ENCODE results near the gene CHD2.

CHD2 gene

GRCh38 chr15:93019090-93019489 is 119.0 kb downstream of the CHD2 start:
- Histone ChIP-seq H3K9ac (ENCODE audit: low read length in 2 of 2) (no peak overlapping the region), H3K27ac (ENCODE audit: low read length) (no peak overlapping the region), H3K4me3 (ENCODE audit: low read length in 2 of 2) (no peak overlapping the region), H3K9me3 (ENCODE audit: control insufficient read depth in 2 of 2, low read length in 2 of 2) (no peaks in the 10 kb centered on the region), H3K36me3 (ENCODE audit: control insufficient read depth in 2 of 2, insufficient read depth in 2 of 2, low read length in 2 of 2) (peaks cover 60 to 65% of the 10 kb centered on the region in 2 donors), H3K27me3 (ENCODE audit: control insufficient read depth in 1 of 2, insufficient read depth in 2 of 2, low read length in 2 of 2) (no peaks in the 10 kb centered on the region), H3K4me1 (ENCODE audit: control insufficient read depth, insufficient read depth, low read length) (peaks cover 5% of the 10 kb centered on the region)

DNA sequence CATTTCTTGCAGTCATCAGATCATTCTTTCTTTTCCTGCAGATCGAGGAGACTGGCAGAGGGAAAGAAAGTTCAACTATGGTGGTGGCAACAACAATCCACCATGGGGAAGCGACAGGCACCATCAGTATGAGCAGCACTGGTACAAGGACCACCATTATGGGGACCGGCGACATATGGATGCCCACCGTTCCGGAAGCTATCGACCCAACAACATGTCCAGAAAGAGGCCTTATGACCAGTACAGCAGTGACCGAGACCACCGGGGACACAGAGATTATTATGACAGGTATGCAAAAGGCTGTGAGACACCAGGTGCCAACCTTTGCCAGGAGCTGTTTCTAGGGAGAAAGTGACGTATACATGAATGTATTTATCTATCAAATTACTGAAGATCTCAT is 119.8 kb downstream of the CHD2 start:
- Histone ChIP-seq H3K27me3 (ENCODE audit: control insufficient read depth in 1 of 2, insufficient read depth in 2 of 2, low read length in 2 of 2) (no peaks in the 10 kb centered on the region), H3K9me3 (ENCODE audit: control insufficient read depth in 2 of 2, low read length in 2 of 2) (no peaks in the 10 kb centered on the region), H3K4me3 (ENCODE audit: low read length in 2 of 2) (no peak overlapping the region), H3K27ac (ENCODE audit: low read length) (no peak overlapping the region), H3K4me1 (ENCODE audit: control insufficient read depth, insufficient read depth, low read length) (peaks cover 5% of the 10 kb centered on the region), H3K9ac (ENCODE audit: low read length in 2 of 2) (no peak overlapping the region), H3K36me3 (ENCODE audit: control insufficient read depth in 2 of 2, insufficient read depth in 2 of 2, low read length in 2 of 2) (peaks cover 61 to 65% of the 10 kb centered on the region in 2 donors)

DNA sequence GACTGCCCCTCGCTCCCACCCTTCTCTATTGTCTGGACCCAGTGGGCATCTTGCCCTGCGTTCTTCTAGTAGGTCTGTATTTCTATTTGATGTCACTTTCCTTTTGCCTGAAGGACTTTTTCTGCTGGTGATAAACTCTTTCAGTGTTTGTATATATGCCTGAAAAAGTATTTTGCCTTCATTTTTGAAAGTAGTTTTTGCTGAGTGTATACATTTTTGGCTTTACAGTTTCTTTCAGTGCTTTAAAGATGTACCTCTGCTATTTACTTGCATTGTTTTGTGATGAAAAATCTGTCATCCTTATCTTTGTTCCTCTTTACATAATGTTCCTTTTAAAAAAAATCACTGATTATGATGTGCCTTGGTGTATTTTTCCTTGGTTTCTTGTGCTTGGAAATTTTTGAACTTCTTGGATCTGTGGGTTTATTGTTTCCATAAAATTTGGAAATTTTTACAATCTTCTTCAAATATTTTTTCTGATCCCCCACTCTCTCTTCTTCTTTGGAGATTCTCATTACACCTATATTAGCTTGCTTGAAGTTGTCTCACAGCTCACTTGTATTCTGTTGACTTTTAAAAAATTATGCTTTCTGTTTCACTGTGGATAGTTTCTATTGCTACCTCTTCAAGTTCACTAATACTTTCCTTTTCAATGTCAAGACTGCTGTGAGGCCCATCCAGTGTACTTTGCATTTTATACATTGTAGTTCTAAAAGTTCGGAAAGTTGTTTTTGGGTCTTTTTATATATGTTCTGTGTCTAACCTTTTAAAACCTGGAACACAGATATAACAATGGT is 121.0 kb downstream of the CHD2 start:
- peaks cover 7% of the 10 kb centered on the region for H3K4me1 ChIP-seq (ENCODE audit: control insufficient read depth, insufficient read depth, low read length)
- no peak overlapping the region for H3K9ac ChIP-seq (ENCODE audit: low read length in 2 of 2)
- peaks cover 61 to 62% of the 10 kb centered on the region in 2 donors for H3K36me3 ChIP-seq (ENCODE audit: control insufficient read depth in 2 of 2, insufficient read depth in 2 of 2, low read length in 2 of 2)
- no peak overlapping the region for H3K4me3 ChIP-seq (ENCODE audit: low read length in 2 of 2)
- H3K27ac ChIP-seq (ENCODE audit: low read length): no peak overlapping the region
- H3K27me3 ChIP-seq (ENCODE audit: control insufficient read depth in 1 of 2, insufficient read depth in 2 of 2, low read length in 2 of 2): no peaks in the 10 kb centered on the region
- H3K9me3 ChIP-seq (ENCODE audit: control insufficient read depth in 2 of 2, low read length in 2 of 2): no peaks in the 10 kb centered on the region

DNA sequence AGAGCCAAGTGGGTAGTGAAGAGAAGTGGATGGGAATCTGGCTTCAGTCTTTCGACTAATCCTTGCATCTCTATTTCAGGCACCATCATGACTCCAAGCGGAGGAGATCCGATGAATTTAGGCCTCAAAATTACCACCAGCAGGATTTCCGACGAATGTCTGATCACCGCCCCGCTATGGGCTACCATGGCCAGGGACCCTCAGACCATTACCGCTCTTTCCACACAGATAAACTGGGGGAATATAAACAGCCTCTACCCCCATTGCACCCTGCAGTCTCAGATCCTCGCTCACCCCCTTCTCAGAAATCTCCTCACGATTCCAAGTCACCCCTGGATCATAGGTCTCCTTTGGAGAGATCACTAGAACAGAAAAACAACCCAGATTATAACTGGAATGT is 124.2 kb downstream of the CHD2 start:
- no peak overlapping the region for H3K27ac ChIP-seq (ENCODE audit: low read length)

DNA sequence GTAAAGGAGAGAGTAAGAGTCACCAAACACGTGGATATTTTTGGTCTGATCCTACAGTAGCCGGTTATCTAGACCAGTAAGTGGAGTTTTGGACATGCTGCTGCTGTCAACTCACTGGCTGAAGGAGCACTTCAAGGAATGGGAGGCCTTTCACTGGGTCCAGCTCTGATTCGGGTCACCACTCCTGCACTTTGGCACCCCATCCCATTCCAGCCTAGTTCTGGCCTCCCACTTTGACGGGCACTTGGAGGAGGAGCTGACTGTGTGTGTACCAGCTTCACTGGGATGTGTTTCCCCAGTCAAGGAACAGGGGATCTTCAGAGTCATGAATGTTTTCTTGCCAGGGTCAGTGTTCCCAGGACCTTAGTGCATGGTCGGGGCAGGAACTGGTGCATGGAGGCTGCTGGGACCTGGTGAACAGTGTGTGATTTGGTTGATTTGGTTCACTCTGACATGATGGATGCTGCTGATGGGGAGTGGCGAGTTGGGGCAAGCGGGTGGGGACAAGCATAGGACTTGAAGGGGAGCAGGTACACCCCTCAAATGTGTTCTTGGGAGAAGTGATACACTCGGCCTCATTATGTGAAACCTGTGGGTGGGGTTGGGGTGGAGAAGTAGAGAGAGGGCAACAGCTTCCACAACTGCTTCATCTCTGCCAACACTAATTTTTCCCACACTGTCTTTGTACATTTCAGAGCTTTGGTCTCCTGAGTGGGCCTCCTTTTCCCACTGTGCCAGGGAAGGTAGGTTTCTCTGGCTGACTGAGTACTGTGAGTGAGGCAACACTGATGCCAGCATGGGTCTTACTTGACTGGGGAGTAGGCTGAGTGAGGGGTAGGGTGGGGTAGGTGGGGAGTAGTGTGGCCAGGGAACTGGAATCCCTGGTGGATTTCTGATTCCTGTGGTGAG is 124.8 kb downstream of the CHD2 start:
- Histone ChIP-seq H3K4me3 (ENCODE audit: low read length in 2 of 2) (no peak overlapping the region), H3K36me3 (ENCODE audit: control insufficient read depth in 2 of 2, insufficient read depth in 2 of 2, low read length in 2 of 2) (peaks cover 41 to 48% of the 10 kb centered on the region in 2 donors), H3K27me3 (ENCODE audit: control insufficient read depth in 1 of 2, insufficient read depth in 2 of 2, low read length in 2 of 2) (no peaks in the 10 kb centered on the region), H3K4me1 (ENCODE audit: control insufficient read depth, insufficient read depth, low read length) (peaks cover 44% of the 10 kb centered on the region), H3K9me3 (ENCODE audit: control insufficient read depth in 2 of 2, low read length in 2 of 2) (no peaks in the 10 kb centered on the region), H3K27ac (ENCODE audit: low read length) (no peak overlapping the region), H3K9ac (ENCODE audit: low read length in 2 of 2) (peak overlapping the region in 1 of 2 donors; percentile 21)

More for the DNA sequence above, 124.2 kb downstream of the CHD2 start:
- Histone ChIP-seq H3K4me1 (ENCODE audit: control insufficient read depth, insufficient read depth, low read length) (peaks cover 37% of the 10 kb centered on the region), H3K27me3 (ENCODE audit: control insufficient read depth in 1 of 2, insufficient read depth in 2 of 2, low read length in 2 of 2) (no peaks in the 10 kb centered on the region), H3K9me3 (ENCODE audit: control insufficient read depth in 2 of 2, low read length in 2 of 2) (no peaks in the 10 kb centered on the region), H3K36me3 (ENCODE audit: control insufficient read depth in 2 of 2, insufficient read depth in 2 of 2, low read length in 2 of 2) (peaks cover 43 to 54% of the 10 kb centered on the region in 2 donors), H3K9ac (ENCODE audit: low read length in 2 of 2) (no peak overlapping the region), H3K4me3 (ENCODE audit: low read length in 2 of 2) (no peak overlapping the region)

- Histone ChIP-seq H3K9me3 (ENCODE audit: control insufficient read depth in 2 of 2, low read length in 2 of 2) (no peaks in the 10 kb centered on the region), H3K9ac (ENCODE audit: low read length in 2 of 2) (no peak overlapping the region), H3K27me3 (ENCODE audit: control insufficient read depth in 1 of 2, insufficient read depth in 2 of 2, low read length in 2 of 2) (no peaks in the 10 kb centered on the region), H3K4me1 (ENCODE audit: control insufficient read depth, insufficient read depth, low read length) (peaks cover 50% of the 10 kb centered on the region), H3K27ac (ENCODE audit: low read length) (peak overlapping the region; percentile 97), H3K36me3 (ENCODE audit: control insufficient read depth in 2 of 2, insufficient read depth in 2 of 2, low read length in 2 of 2) (peaks cover 35 to 41% of the 10 kb centered on the region in 2 donors), H3K4me3 (ENCODE audit: low read length in 2 of 2) (no peak overlapping the region)
Measured at GRCh38 chr15:93025625-93025982, 125.5 kb downstream of the CHD2 start.

- no peaks in the 10 kb centered on the region for H3K9me3 ChIP-seq (ENCODE audit: control insufficient read depth in 2 of 2, low read length in 2 of 2)
- H3K27me3 ChIP-seq (ENCODE audit: control insufficient read depth in 1 of 2, insufficient read depth in 2 of 2, low read length in 2 of 2): no peaks in the 10 kb centered on the region
- peaks cover 56% of the 10 kb centered on the region for H3K4me1 ChIP-seq (ENCODE audit: control insufficient read depth, insufficient read depth, low read length)
- peak overlapping the region; percentile 97 for H3K27ac ChIP-seq (ENCODE audit: low read length)
- no peak overlapping the region for H3K9ac ChIP-seq (ENCODE audit: low read length in 2 of 2)
- no peak overlapping the region for H3K4me3 ChIP-seq (ENCODE audit: low read length in 2 of 2)
- H3K36me3 ChIP-seq (ENCODE audit: control insufficient read depth in 2 of 2, insufficient read depth in 2 of 2, low read length in 2 of 2): peaks cover 29 to 39% of the 10 kb centered on the region in 2 donors
Measured at GRCh38 chr15:93026380-93026817, 126.3 kb downstream of the CHD2 start.

DNA sequence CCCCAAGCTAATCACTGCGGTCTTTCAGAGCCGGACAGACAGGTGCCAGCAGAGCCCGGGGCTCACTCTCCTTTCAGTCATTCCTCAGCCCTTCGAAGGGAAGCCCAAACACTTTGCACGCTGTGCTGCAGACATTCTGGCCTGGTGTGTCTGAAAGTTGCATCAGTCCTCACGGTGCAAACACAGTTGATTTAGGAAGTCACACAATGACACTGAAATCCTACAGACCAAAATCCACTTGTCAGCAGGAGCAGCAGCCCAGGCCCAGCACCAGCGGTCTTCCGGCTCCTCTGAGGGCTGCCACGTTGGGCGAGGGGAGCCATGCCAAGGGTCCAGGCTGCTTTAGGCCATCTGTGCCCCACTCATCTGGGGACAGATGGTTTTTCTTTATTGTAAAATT is 127.3 kb downstream of the CHD2 start:
- H3K36me3 ChIP-seq (ENCODE audit: control insufficient read depth in 2 of 2, insufficient read depth in 2 of 2, low read length in 2 of 2): peaks cover 19 to 31% of the 10 kb centered on the region in 2 donors
- H3K27me3 ChIP-seq (ENCODE audit: control insufficient read depth in 1 of 2, insufficient read depth in 2 of 2, low read length in 2 of 2): no peaks in the 10 kb centered on the region
- H3K9ac ChIP-seq (ENCODE audit: low read length in 2 of 2): no peak overlapping the region
- no peaks in the 10 kb centered on the region for H3K9me3 ChIP-seq (ENCODE audit: control insufficient read depth in 2 of 2, low read length in 2 of 2)
- no peak overlapping the region for H3K4me3 ChIP-seq (ENCODE audit: low read length in 2 of 2)
- H3K4me1 ChIP-seq (ENCODE audit: control insufficient read depth, insufficient read depth, low read length): peaks cover 55% of the 10 kb centered on the region
- peak overlapping the region; percentile 97 for H3K27ac ChIP-seq (ENCODE audit: low read length)

DNA sequence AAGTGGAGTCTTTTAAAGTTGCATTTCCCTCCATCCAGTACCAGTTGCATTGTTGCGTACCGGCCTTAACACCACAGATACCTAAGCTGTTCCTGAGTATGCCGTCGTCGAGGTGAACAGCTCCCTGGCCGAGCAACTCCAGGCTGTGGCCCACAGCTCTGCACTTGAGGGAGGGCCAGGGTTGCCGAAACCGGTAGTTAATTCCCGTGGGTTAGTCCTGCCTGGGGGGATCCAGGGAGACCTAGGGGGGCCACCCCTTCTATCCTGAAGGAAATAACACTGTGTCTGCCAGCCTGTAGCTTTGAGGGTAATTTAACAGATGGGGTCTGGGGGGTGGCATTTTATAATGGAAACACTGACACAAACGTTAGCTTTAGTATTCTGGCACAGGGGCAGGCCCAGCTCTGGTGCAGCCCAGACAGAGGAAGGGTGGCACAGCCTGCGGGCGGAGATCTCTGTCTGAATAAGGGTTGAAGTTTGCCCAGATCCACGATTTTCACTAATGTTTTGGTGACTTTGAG is 128.0 kb downstream of the CHD2 start:
- Histone ChIP-seq H3K27ac (ENCODE audit: low read length) (peak overlapping the region; percentile 97), H3K27me3 (ENCODE audit: control insufficient read depth in 1 of 2, insufficient read depth in 2 of 2, low read length in 2 of 2) (no peaks in the 10 kb centered on the region), H3K9ac (ENCODE audit: low read length in 2 of 2) (peak overlapping the region; percentile 71 to 87), H3K9me3 (ENCODE audit: control insufficient read depth in 2 of 2, low read length in 2 of 2) (no peaks in the 10 kb centered on the region), H3K4me3 (ENCODE audit: low read length in 2 of 2) (peak overlapping the region; percentile 23 to 40), H3K36me3 (ENCODE audit: control insufficient read depth in 2 of 2, insufficient read depth in 2 of 2, low read length in 2 of 2) (peaks cover 14 to 24% of the 10 kb centered on the region in 2 donors), H3K4me1 (ENCODE audit: control insufficient read depth, insufficient read depth, low read length) (peaks cover 51% of the 10 kb centered on the region)

- Histone ChIP-seq H3K4me3 (ENCODE audit: low read length in 2 of 2) (peak overlapping the region; percentile 23 to 40), H3K9me3 (ENCODE audit: control insufficient read depth in 2 of 2, low read length in 2 of 2) (no peaks in the 10 kb centered on the region), H3K27ac (ENCODE audit: low read length) (peak overlapping the region; percentile 97), H3K36me3 (ENCODE audit: control insufficient read depth in 2 of 2, insufficient read depth in 2 of 2, low read length in 2 of 2) (peaks cover 14 to 23% of the 10 kb centered on the region in 2 donors), H3K4me1 (ENCODE audit: control insufficient read depth, insufficient read depth, low read length) (peaks cover 51% of the 10 kb centered on the region), H3K27me3 (ENCODE audit: control insufficient read depth in 1 of 2, insufficient read depth in 2 of 2, low read length in 2 of 2) (no peaks in the 10 kb centered on the region), H3K9ac (ENCODE audit: low read length in 2 of 2) (peak overlapping the region; percentile 71 to 87)
Measured at GRCh38 chr15:93028632-93029213, 128.6 kb downstream of the CHD2 start.
